WI38 (cell line): ENCODE measurements around the gene NEU4.
"Not testable (repeated sequence)": the region's sequence is repeated elsewhere in the genome, so short reads cannot be mapped to it uniquely, and the experiment has no call there.

ENCODE experiments used
- H3K4me3 ChIP-seq: 2 replicates; pipeline ENCODE4 v1.5.1; 2011; ENCODE audit warnings: low read depth, mild to moderate bottlenecking, control low read depth, low read length
- CTCF ChIP-seq: IDR thresholded peaks from 2 replicates; pipeline ENCODE4 v1.5.1; 2012; ENCODE audit warnings: low read depth, mild to moderate bottlenecking, control low read depth, low read length

Gene NEU4

DNA sequence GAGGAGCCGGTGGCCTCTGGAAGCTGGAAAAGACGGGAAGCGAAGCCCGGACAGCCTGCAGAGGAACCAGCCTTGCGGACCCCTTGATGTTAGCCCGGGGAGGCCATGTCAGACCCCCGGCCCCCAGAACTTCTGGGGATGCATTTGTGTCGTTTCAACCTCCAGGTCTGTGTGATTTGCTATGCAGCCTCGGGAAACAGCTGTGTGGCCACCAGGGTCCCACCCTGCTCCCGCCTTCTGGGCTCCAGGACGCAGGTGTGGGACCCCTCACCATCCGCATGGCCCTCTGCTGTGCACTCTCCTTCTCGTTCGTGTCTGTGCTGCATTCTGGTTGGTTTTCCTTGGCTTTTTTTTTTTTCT, 13.3 kb downstream of the NEU4 start:
- no peak for TF ChIP-seq CTCF
- no peak overlapping the region for H3K4me3 ChIP-seq

DNA sequence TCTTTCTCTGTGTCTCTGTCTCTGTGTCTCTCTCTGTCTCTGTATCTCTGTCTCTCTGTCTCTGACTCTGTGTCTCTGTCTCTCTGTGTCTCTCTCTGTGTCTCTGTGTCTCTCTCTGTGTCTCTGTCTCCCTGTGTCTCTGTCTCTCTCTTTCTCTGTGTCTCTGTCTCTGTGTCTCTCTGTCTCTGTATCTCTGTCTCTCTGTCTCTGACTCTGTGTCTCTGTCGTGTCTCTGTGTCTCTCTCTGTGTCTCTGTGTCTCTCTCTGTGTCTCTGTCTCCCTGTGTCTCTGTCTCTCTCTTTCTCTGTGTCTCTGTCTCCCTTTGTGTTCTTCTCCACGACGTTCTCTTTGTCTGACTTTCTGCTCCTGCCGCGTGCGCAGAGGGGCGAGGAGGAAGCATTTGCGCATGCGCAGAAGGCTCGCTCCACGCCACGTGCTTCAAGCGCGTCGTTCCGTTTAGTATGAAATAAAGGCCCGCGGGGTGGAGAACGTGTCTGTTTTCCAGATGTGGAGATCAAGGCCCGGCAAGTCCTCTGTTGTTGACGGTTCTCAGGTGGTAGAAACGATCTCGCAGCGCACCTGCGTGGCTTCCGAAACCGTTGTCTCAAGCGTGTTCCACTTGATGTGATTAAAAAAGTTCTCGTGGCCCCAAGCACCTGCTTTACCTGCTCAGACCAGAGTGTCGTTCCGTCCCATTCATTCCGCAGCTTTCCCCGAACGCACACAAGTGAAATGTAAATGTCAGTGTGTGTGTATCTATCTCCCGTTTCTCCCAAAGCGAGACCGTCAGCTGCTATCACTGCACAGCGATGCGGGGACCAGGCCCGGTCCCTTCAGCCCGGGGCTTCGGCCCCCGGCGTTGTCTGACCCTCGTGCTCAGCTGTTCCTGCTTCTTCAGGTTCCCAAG, 14.8 kb downstream of the NEU4 start:
- H3K4me3 ChIP-seq: not testable (repeated sequence)

GRCh38 chr2:241827394-241827793, 18.4 kb downstream of the NEU4 start:
- TF ChIP-seq CTCF: no peak
- H3K4me3 ChIP-seq: no peak overlapping the region

DNA sequence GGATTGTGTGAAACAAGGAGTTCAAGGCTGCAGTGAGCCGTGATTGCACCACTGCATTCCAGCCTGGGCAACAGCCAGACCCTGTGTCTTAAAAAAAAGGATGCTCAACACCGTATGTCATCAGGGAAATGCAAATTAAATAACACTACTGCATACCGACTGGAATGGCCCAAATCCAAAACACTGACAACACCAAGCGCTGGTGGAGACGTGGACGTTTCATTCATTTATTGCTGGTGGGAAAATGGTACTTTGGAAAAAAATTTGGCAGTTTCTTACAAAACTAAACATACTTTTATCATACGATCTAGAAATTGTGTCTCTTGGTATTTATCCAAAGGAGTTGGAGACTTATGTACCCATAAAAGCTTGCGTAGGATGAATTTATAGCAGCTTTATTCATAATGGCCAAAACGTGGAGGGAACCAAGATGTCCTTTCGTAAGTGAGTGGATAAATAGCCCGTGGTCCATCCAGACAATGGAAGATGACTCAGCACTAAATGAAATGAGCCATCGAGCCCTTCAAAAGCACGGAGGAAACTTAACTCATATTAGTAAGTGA, 24.2 kb downstream of the NEU4 start:
- no peak for TF ChIP-seq CTCF
- H3K4me3 ChIP-seq: no peak overlapping the region

GRCh38 chr2:241833756-241834526, 24.9 kb downstream of the NEU4 start:
- H3K4me3 ChIP-seq: not testable (repeated sequence)

GRCh38 chr2:241834527-241835210, 25.7 kb downstream of the NEU4 start:
- H3K4me3 ChIP-seq: no peak overlapping the region
- no peak for TF ChIP-seq CTCF

GRCh38 chr2:241835611-241836010, 26.6 kb downstream of the NEU4 start:
- TF ChIP-seq CTCF: no peak
- no peak overlapping the region for H3K4me3 ChIP-seq

DNA sequence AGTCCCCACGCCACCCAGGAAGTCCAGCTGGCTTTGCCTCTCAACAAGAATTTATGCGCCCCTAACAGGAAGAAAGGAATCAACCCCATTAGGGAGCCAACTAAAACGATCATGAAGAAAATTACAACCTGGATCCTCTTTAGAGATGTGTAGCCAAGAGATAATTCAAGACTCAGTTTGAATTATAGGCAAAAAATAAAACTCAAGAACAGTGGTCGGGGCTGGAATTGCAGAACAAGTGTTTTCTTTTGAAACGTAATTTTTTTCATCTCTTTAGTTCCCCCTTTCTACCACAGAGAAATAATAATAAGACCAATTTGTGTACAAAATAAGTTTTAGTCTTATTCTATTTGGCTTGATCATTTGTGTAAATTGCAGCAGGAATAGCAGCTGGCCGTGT, 27.3 kb downstream of the NEU4 start:
- no peak for TF ChIP-seq CTCF
- no peak overlapping the region for H3K4me3 ChIP-seq
